DMS79 treated with DMSO at 0.1 percent for 48 hours (cell line): ENCODE results near the gene MASP2.
"Not testable (repeated sequence)": the region's sequence is repeated elsewhere in the genome, so short reads cannot be mapped to it uniquely, and the experiment has no call there.

ENCODE experiments used
- DNase-seq: peaks from one replicate; lab custom pipeline; 2025; lab: John Stamatoyannopoulos, UW

MASP2 gene

GRCh38 chr1:10990828-10991227 lies 56.2 kb downstream of the MASP2 start:
- DNase-seq, result no peak

- not testable (repeated sequence) for DNase-seq
Measured at GRCh38 chr1:10989920-10990516, 57.0 kb downstream of the MASP2 start.

GRCh38 chr1:10989095-10989494 lies 57.9 kb downstream of the MASP2 start:
- no peak for DNase-seq

- no peak for DNase-seq
Measured at GRCh38 chr1:10987840-10988417, 59.1 kb downstream of the MASP2 start.

GRCh38 chr1:10986525-10986890 lies 60.5 kb downstream of the MASP2 start:
- DNase-seq, result no peak

GRCh38 chr1:10980841-10981727 lies 66.0 kb downstream of the MASP2 start:
- no peak for DNase-seq

- no peak for DNase-seq
Measured at GRCh38 chr1:10980094-10980577, 66.9 kb downstream of the MASP2 start.

GRCh38 chr1:10979483-10979920 lies 67.5 kb downstream of the MASP2 start:
- no peak for DNase-seq

GRCh38 chr1:10978719-10979118 lies 68.3 kb downstream of the MASP2 start:
- DNase-seq, result no peak
